Caco-2 (cell line): ENCODE results near the gene PIGM. TPM values are rescaled to one million over a fixed set of nuclear protein-coding genes. Genes with fewer than 3 reads are reported as not detected.
A peak's percentile ranks its signal among the peaks of the same experiment; 100 is the strongest.

Experiments used
- Bru-seq: library from RNA; stranded (reverse); fragments of 400-500 nt; gene quantifications from one replicate; lab custom pipeline; 2021; lab: Mats Ljungman, UMichigan
- BruChase-seq, 2 experiments: library from RNA; stranded (reverse); fragments of 400-500 nt; gene quantifications; one replicate each; lab custom pipeline; 2021; lab: Mats Ljungman, UMichigan
- BruUV-seq: library from RNA; stranded (reverse); fragments of 400-500 nt; replicated peaks from 2 replicates; lab custom pipeline; 2021; lab: Mats Ljungman, UMichigan
- CTCF ChIA-PET: fragments of 300-600 bp; sonication (Branson Sonifier 250); formaldehyde crosslinking; loops from one replicate; lab custom pipeline; 2022; ENCODE audit warnings: antibody characterized with exemption; lab: Charles Lee
- POLR2A ChIA-PET: fragments of 300-600 bp; sonication (Branson Sonifier 250); formaldehyde crosslinking; loops from one replicate; lab custom pipeline; 2022; ENCODE audit warnings: antibody characterized with exemption; lab: Charles Lee
- DNase-seq, 2 experiments: peaks; one replicate each; pipeline versions ENCODE4 v3.0.0 to v3.0.0-alpha.2; 2020 to 2022
- H3K27me3 ChIP-seq: replicated peaks from 2 replicates; pipeline ENCODE4 v1.6.0; 2011; ENCODE audit warnings: low read length; ENCODE audit not compliant: control insufficient read depth, insufficient read depth
- H3K36me3 ChIP-seq: 2 replicates; pipeline ENCODE4 v1.5.1; 2011; ENCODE audit warnings: low read length; ENCODE audit not compliant: control insufficient read depth, insufficient read depth
- H3K4me1 ChIP-seq: fragments of 250-450 bp; sonication (Bioruptor Pico); 2 replicates; pipeline ENCODE4 v1.5.1; 2020; ENCODE audit warnings: mild to moderate bottlenecking
- H3K4me3 ChIP-seq: 2 replicates; pipeline ENCODE4 v1.5.1; 2011; ENCODE audit warnings: low read depth, mild to moderate bottlenecking, control low read depth, low read length
- H3K9me3 ChIP-seq: fragments of 250-450 bp; sonication (Bioruptor Pico); 2 replicates; pipeline ENCODE4 v1.5.1; 2020; ENCODE audit warnings: mild to moderate bottlenecking, moderate library complexity
- H3K27ac Mint-ChIP-seq: one replicate; pipeline ENCODE4 v1.8.0; 2022; ENCODE audit warnings: mixed read lengths; ENCODE audit not compliant: unreplicated experiment
- H3K27me3 Mint-ChIP-seq: one replicate; pipeline ENCODE4 v1.8.0; 2022; ENCODE audit warnings: mixed read lengths; ENCODE audit not compliant: insufficient read depth, unreplicated experiment
- H3K36me3 Mint-ChIP-seq: one replicate; pipeline ENCODE4 v1.8.0; 2022; ENCODE audit warnings: mild to moderate bottlenecking, mixed read lengths; ENCODE audit not compliant: insufficient read depth, unreplicated experiment
- H3K4me1 Mint-ChIP-seq: one replicate; pipeline ENCODE4 v1.8.0; 2022; ENCODE audit warnings: low read depth, mixed read lengths; ENCODE audit not compliant: unreplicated experiment
- H3K4me3 Mint-ChIP-seq: one replicate; pipeline ENCODE4 v1.8.0; 2022; ENCODE audit warnings: mild to moderate bottlenecking, moderate library complexity, mixed read lengths; ENCODE audit not compliant: unreplicated experiment
- H3K9me3 Mint-ChIP-seq: one replicate; pipeline ENCODE4 v1.8.0; 2022; ENCODE audit warnings: mixed read lengths; ENCODE audit not compliant: unreplicated experiment
- CTCF ChIP-seq, 2 experiments: fragments of 200-600 bp in 1 of 2; IDR thresholded peaks; 1 replicate in 1 of 2; 2 replicates in 1 of 2; pipeline versions ENCODE4 v1.5.1 to v1.8.0; 2011 to 2022; ENCODE audit warnings: antibody characterized with exemption in 1 of 2, control low read depth in 1 of 2, inconsistent platforms in 1 of 2, low read depth in 1 of 2, low read length in 1 of 2, mild to moderate bottlenecking in 1 of 2, moderate library complexity in 1 of 2; ENCODE audit not compliant: insufficient read depth in 1 of 2, severe bottlenecking in 1 of 2, unreplicated experiment in 1 of 2
- intact Hi-C: fragments of 100-400 bp; cut with micrococcal nuclease; formaldehyde crosslinking; loops from one replicate; pipeline ENCODE4 v1.10.0; 2022; ENCODE audit not compliant: unreplicated experiment
- long read RNA-seq: library from polyadenylated mRNA; stranded (forward); transcript quantifications from one replicate; pipeline ENCODE4 v2.0.0, GENCODE V29; 2022
- total RNA-seq: library from RNA; stranded (reverse); gene quantifications from 2 replicates; pipeline ENCODE4 v1.2.3, GENCODE V29; 2022

The PIGM gene
- total RNA-seq, result 5.5 and 5.7 TPM in 2 replicates
- Bru-seq, nascent RNA, result percentile 79 among the genes with signal in this experiment
- BruChase-seq, experiment 1, labeled RNA remaining after a 2-hour chase, result percentile 85 among the genes with signal in this experiment
- BruChase-seq, experiment 2, labeled RNA remaining after a 6-hour chase, result percentile 78 among the genes with signal in this experiment
- long read RNA-seq, full-length matches to known transcripts, result 23 of 23 reads
- long read RNA-seq, partial matches to known transcripts, result 0 of 23 reads
- long read RNA-seq, other reads (novel, unspliced or antisense), result 0 of 23 reads

- no peaks in the 10 kb centered on the region for H3K9me3 ChIP-seq
- H3K4me1 ChIP-seq, result peaks cover 6% of the 10 kb centered on the region
- no peak for TF ChIP-seq CTCF (IDR thresholded peaks at IDR 0.05; ENCODE audit: insufficient read depth in 1 of 2, low read depth in 1 of 2, low read length in 1 of 2, severe bottlenecking in 1 of 2, unreplicated experiment in 1 of 2)
- ChIA-PET CTCF (interaction anchor here (0.6 to 1.6 kb wide), 8 partner anchors 9 to 233 kb away, joined by 3 to 5 read pairs (median 4); no protein-coding TSS in a partner anchor), POLR2A (interaction anchor here (0.6 to 1.2 kb wide), 2 partner anchors 223 to 251 kb away, joined by 3 read pairs; partner anchors contain the start of gene DUSP23)
- Mint-ChIP-seq H3K36me3 (no peaks in the 10 kb centered on the region), H3K9me3 (no peaks in the 10 kb centered on the region), H3K27ac (peak within 1 kb of the TSS; percentile 71), H3K27me3 (peaks cover 4% of the 10 kb centered on the region), H3K4me3 (peak within 1 kb of the TSS; percentile 80), H3K4me1 (peaks cover 15% of the 10 kb centered on the region)
- peak; percentile 95 to 96 for DNase-seq
- H3K36me3 ChIP-seq, result no peaks in the 10 kb centered on the region
- peak within 1 kb of the TSS; percentile 96 for H3K4me3 ChIP-seq
- H3K27me3 ChIP-seq, result no peaks in the 10 kb centered on the region
- intact Hi-C loops, result loop anchor here (1.0 to 5.0 kb wide), 3 partner anchors 23 to 251 kb away; partner anchors contain the start of gene DUSP23
- BruUV-seq, result TSS peak; percentile 66
Measured at GRCh38 chr1:160031365-160032164, at the start of gene PIGM. PIGM (minus strand) TSS chr1:160031990; CDS start chr1:160031739, 251 bp downstream.

GRCh38 chr1:160081261-160081936 is 49.6 kb upstream of the PIGM start, which contains the start of gene KCNJ9:
KCNJ9 (plus strand) TSS chr1:160081538; CDS start chr1:160084031, 2,493 bp downstream.
- CTCF ChIA-PET, result interaction anchor here (0.5 to 1.2 kb wide), 5 partner anchors 15 to 111 kb away, joined by 3 to 6 read pairs (median 3); no protein-coding TSS in a partner anchor
- TF ChIP-seq CTCF (IDR thresholded peaks at IDR 0.05; ENCODE audit: insufficient read depth in 1 of 2, low read depth in 1 of 2, low read length in 1 of 2, severe bottlenecking in 1 of 2, unreplicated experiment in 1 of 2), result no peak
- intact Hi-C loops, result loop anchor here (10.0 kb wide), 1 partner anchor 147 kb away; no protein-coding TSS in a partner anchor

More at GRCh38 chr1:160081261-160081936, 49.6 kb upstream of the PIGM start, which contains the start of gene KCNJ9:
- Histone ChIP-seq H3K4me1 (no peaks in the 10 kb centered on the region), H3K36me3 (no peaks in the 10 kb centered on the region), H3K4me3 (no peak within 1 kb of the TSS), H3K9me3 (no peaks in the 10 kb centered on the region), H3K27me3 (no peaks in the 10 kb centered on the region)
- Mint-ChIP-seq H3K4me1 (peaks cover 7% of the 10 kb centered on the region), H3K27me3 (peaks cover 14% of the 10 kb centered on the region), H3K36me3 (no peaks in the 10 kb centered on the region), H3K9me3 (no peaks in the 10 kb centered on the region), H3K27ac (no peak within 1 kb of the TSS), H3K4me3 (no peak within 1 kb of the TSS)
- DNase-seq, result no peak
- no TSS peak for BruUV-seq
- POLR2A ChIA-PET, result no interaction called here
